Measurements from ENCODE around the gene AGAP1. TPM values are rescaled to one million over a fixed set of nuclear protein-coding genes. Genes with fewer than 3 reads are reported as not detected.
A peak's percentile ranks its signal among the peaks of the same experiment; 100 is the strongest.

The AGAP1 gene
- total RNA-seq, 4 donors from 2014 or later, result 13.7 to 18.5 (median 17.1) TPM

- WGBS, 2 donors, result 60 to 62% methylated on average over 14 of the region's 14 CpGs
- no peak overlapping the region for H3K4me3 ChIP-seq (ENCODE audit: low read depth, poor library complexity, severe bottlenecking)
- peak in 1 of 2 donors; percentile 35 for DNase-seq (ENCODE audit: low spot score in 2 of 2)
- no peak for TF ChIP-seq POLR2A (IDR thresholded peaks at IDR 0.05)
- intact Hi-C loops (cut with DNase I; ENCODE audit: low total_unique reads), result no loop called here
Measured at GRCh38 chr2:236078297-236079255, 584.7 kb downstream of the AGAP1 start.

GRCh38 chr2:236080412-236080811 is 586.6 kb downstream of the AGAP1 start:
- 97 to 99% methylated on average over 3 of the region's 3 CpGs for WGBS, 2 donors
- DNase-seq (ENCODE audit: low spot score in 2 of 2), result no peak
- no peak for TF ChIP-seq POLR2A (IDR thresholded peaks at IDR 0.05)
- TF ChIP-seq, protein P1, sequence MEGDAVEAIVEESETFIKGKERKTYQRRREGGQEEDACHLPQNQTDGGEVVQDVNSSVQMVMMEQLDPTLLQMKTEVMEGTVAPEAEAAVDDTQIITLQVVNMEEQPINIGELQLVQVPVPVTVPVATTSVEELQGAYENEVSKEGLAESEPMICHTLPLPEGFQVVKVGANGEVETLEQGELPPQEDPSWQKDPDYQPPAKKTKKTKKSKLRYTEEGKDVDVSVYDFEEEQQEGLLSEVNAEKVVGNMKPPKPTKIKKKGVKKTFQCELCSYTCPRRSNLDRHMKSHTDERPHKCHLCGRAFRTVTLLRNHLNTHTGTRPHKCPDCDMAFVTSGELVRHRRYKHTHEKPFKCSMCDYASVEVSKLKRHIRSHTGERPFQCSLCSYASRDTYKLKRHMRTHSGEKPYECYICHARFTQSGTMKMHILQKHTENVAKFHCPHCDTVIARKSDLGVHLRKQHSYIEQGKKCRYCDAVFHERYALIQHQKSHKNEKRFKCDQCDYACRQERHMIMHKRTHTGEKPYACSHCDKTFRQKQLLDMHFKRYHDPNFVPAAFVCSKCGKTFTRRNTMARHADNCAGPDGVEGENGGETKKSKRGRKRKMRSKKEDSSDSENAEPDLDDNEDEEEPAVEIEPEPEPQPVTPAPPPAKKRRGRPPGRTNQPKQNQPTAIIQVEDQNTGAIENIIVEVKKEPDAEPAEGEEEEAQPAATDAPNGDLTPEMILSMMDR (IDR thresholded peaks at IDR 0.05), result no peak
- intact Hi-C loops (cut with DNase I; ENCODE audit: low total_unique reads), result no loop called here
- no peak overlapping the region for H3K4me3 ChIP-seq (ENCODE audit: low read depth, poor library complexity, severe bottlenecking)

- DNase-seq (ENCODE audit: low spot score in 2 of 2), result no peak
- no peak overlapping the region for H3K4me3 ChIP-seq (ENCODE audit: low read depth, poor library complexity, severe bottlenecking)
- TF ChIP-seq POLR2A (IDR thresholded peaks at IDR 0.05), result no peak
- TF ChIP-seq, protein P1 (IDR thresholded peaks at IDR 0.05), result no peak
- intact Hi-C loops (cut with DNase I; ENCODE audit: low total_unique reads), result no loop called here
- WGBS, 2 donors, result 91 to 93% methylated on average over 11 of the region's 11 CpGs
Measured at GRCh38 chr2:236081171-236081570, 587.3 kb downstream of the AGAP1 start.

GRCh38 chr2:236082061-236082460 is 588.2 kb downstream of the AGAP1 start:
- no peak for TF ChIP-seq POLR2A (IDR thresholded peaks at IDR 0.05)
- WGBS, 2 donors, result 60 to 67% methylated on average over 8 of the region's 8 CpGs
- H3K4me3 ChIP-seq (ENCODE audit: low read depth, poor library complexity, severe bottlenecking), result no peak overlapping the region
- no peak for DNase-seq (ENCODE audit: low spot score in 2 of 2)
- intact Hi-C loops (cut with DNase I; ENCODE audit: low total_unique reads), result no loop called here

DNA sequence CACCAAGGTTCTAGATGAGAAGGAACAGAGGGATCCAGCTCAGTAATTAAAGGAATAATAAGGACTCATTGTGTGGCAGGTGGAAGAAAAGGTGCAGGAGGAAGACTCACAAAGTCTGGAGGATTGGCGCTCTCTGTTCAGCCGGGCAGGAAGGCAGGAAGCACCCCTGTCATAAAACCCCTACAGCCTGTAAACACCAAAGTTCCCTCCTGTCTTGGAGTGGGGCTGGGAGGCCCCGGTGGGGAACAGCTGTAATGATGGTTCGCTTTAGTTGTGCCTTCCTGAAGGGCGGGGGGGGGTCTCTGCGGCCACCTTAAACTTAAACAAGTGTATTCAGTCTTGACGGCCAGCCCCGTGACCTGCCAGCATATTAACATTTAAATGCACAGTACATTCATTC is 590.1 kb downstream of the AGAP1 start:
- TF ChIP-seq, protein P1 (IDR thresholded peaks at IDR 0.05), result no peak
- no peak for TF ChIP-seq POLR2A (IDR thresholded peaks at IDR 0.05)
- WGBS, 2 donors, result 85 to 89% methylated on average over 8 of the region's 8 CpGs

DNA sequence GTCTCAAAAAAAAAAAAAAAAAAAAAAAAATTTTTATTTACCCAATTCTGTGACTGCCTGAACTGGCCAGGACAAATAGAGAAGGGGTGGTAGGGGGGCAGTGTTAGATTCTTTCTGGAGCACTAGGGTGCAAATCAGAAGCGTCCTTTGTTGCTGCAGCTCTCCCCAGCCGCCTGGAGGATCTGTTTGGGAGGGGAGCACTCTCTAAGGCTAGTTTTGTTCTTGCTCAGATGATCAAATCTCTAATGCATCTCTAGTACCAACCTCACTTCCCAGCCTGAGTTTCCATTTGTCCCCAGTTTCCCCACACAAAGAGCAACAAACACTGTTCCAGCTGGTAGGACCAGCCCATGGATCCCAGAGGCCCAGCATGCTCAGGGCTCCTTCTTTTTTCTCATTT is 591.4 kb downstream of the AGAP1 start:
- WGBS, 2 donors, result 78 to 98% methylated on average over 2 of the region's 2 CpGs
- no peak for DNase-seq (ENCODE audit: low spot score in 2 of 2)
- no peak overlapping the region for H3K4me3 ChIP-seq (ENCODE audit: low read depth, poor library complexity, severe bottlenecking)
- no peak for TF ChIP-seq POLR2A (IDR thresholded peaks at IDR 0.05)
- TF ChIP-seq, protein P1 (IDR thresholded peaks at IDR 0.05), result no peak
- intact Hi-C loops (cut with DNase I; ENCODE audit: low total_unique reads), result no loop called here

More for the DNA sequence above, 590.1 kb downstream of the AGAP1 start:
- intact Hi-C loops (cut with DNase I; ENCODE audit: low total_unique reads), result no loop called here
- no peak for DNase-seq (ENCODE audit: low spot score in 2 of 2)
- H3K4me3 ChIP-seq (ENCODE audit: low read depth, poor library complexity, severe bottlenecking), result no peak overlapping the region
